Upper lobe of left lung (tissue), 4 donors: ENCODE data around the gene SOX5.

Experiments used
- EP300 ChIP-seq, 4 donors: sonication (generic); formaldehyde crosslinking; IDR thresholded peaks; one replicate each; pipeline ENCODE4 v1.5.1; 2017; ENCODE audit warnings: antibody characterized with exemption in 4 of 4, control low read depth in 2 of 4
- TF ChIP-seq, protein P1 (sequence below), 6 experiments: fragments of 450-650 bp in 4 of 6; fragments of 200-600 bp in 2 of 6; sonication (generic) in 2 of 6; IDR thresholded peaks; one replicate each; pipeline ENCODE4 v1.5.1; 2016 to 2019; ENCODE audit warnings: antibody characterized with exemption in 6 of 6

GRCh38 chr12:23581913-23582312, 367.6 kb downstream of the SOX5 start:
- TF ChIP-seq, protein P1, sequence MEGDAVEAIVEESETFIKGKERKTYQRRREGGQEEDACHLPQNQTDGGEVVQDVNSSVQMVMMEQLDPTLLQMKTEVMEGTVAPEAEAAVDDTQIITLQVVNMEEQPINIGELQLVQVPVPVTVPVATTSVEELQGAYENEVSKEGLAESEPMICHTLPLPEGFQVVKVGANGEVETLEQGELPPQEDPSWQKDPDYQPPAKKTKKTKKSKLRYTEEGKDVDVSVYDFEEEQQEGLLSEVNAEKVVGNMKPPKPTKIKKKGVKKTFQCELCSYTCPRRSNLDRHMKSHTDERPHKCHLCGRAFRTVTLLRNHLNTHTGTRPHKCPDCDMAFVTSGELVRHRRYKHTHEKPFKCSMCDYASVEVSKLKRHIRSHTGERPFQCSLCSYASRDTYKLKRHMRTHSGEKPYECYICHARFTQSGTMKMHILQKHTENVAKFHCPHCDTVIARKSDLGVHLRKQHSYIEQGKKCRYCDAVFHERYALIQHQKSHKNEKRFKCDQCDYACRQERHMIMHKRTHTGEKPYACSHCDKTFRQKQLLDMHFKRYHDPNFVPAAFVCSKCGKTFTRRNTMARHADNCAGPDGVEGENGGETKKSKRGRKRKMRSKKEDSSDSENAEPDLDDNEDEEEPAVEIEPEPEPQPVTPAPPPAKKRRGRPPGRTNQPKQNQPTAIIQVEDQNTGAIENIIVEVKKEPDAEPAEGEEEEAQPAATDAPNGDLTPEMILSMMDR (IDR thresholded peaks at IDR 0.05) = no peak
- TF ChIP-seq EP300 (IDR thresholded peaks at IDR 0.05) = no peak
